D721Med (cell line): ENCODE data around the gene RELL1.

ENCODE experiments used
- DNase-seq: peaks from one replicate; pipeline ENCODE4 v3.0.0; 2011; ENCODE audit warnings: low spot score; ENCODE audit not compliant: insufficient read length
- FAIRE-seq: peaks from 2 replicates; lab custom pipeline; 2011; peaks lifted over from hg19 to GRCh38; lab: Jason Lieb, UNC
- TF ChIP-seq, protein P1 (sequence below): IDR thresholded peaks from 2 replicates; pipeline ENCODE4 v1.5.1; 2012; ENCODE audit warnings: mild to moderate bottlenecking, control low read depth; ENCODE audit not compliant: insufficient read depth; ENCODE audit errors: missing control alignments

RELL1 gene

DNA sequence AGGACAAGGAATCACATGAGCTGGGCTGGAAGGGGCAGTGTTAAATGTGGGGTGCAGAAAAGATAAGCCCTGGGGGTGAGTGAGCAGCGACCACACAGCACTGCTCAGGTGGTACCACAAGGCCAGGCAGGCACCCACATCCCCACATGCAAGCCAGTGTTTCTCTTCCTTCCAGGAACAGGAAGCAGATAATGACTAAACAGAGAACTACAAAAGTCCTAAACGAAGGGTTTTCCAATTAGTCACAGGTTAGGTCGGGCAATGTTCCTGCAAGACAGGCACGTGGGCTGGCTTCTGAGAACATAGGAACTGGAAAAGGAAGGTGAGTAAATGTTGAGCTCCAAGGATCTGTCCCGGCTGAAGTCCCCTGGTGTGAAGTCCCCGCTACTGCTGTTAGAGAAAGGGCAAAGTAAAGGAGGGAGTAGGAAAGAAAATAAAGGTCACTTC lies 19.5 kb downstream of the RELL1 start:
- no peak for DNase-seq
- TF ChIP-seq, protein P1, sequence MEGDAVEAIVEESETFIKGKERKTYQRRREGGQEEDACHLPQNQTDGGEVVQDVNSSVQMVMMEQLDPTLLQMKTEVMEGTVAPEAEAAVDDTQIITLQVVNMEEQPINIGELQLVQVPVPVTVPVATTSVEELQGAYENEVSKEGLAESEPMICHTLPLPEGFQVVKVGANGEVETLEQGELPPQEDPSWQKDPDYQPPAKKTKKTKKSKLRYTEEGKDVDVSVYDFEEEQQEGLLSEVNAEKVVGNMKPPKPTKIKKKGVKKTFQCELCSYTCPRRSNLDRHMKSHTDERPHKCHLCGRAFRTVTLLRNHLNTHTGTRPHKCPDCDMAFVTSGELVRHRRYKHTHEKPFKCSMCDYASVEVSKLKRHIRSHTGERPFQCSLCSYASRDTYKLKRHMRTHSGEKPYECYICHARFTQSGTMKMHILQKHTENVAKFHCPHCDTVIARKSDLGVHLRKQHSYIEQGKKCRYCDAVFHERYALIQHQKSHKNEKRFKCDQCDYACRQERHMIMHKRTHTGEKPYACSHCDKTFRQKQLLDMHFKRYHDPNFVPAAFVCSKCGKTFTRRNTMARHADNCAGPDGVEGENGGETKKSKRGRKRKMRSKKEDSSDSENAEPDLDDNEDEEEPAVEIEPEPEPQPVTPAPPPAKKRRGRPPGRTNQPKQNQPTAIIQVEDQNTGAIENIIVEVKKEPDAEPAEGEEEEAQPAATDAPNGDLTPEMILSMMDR = no peak
- no peak for FAIRE-seq

DNA sequence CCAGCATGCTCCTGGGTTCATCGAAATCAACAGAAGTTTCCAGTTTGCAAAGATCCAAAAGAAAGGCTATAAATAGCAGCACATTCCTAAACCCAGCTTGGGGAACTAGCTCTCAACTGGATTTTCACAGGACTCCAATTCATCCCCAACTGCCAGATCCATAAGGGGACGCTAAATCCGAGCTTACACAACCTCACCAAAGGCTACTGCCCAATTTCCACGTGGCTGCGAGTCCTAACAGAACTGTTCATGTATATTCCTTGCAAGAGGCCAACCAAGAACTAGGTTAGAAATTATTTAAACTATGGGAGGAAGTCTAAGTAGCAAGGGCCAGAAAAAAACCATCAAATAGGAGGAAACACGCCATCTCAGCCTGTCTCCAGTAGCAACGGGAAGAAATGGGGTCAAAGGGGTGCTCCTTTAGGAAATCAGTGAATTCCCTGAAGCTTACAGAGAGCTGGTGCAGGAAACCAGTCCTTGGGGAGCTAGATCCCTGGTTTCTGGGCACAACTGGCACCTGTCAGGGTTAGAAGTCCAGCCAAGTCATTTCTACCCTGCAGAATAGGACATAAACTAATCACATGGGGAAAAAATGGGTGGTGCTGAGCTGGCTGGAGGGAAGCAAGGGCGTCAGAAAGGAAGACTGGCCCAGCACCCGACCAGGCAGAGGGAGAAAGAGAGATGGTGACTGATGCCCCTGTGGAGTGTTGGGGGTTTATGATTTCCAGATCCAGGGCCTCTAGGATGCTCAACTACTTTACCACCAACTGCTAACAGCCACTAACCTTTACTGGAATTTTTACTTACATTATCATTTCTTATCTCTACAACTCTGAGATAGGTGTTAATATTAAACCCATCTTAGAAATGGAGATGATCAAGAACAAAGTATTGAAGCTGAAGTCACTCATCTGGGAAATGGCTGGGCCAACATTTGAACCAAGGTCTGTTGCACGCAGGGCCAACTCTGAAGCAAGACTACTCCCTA lies 20.5 kb downstream of the RELL1 start:
- FAIRE-seq = no peak

DNA sequence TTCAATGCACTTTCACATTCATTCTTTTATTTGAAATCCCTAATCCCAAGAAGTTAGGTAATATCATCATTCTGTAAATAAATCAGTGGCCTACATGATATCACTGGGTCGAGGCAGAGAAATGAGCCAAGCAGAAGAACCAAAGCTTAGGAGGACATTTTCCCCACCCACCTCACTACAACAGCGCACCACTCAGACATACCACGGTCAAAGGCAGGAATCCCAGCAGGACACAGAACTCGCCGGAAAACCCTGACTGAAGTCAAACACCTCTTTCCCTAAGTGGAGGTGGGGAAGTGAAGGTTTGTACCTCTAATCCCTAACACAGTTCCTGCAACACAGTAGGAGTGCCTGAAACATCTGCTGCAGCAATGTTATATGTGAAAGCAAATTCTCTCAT lies 21.5 kb downstream of the RELL1 start:
- TF ChIP-seq, protein P1 = no peak
- FAIRE-seq = no peak
- no peak for DNase-seq

More for the DNA sequence above, 20.5 kb downstream of the RELL1 start:
- no peak for DNase-seq
- TF ChIP-seq, protein P1 = no peak

DNA sequence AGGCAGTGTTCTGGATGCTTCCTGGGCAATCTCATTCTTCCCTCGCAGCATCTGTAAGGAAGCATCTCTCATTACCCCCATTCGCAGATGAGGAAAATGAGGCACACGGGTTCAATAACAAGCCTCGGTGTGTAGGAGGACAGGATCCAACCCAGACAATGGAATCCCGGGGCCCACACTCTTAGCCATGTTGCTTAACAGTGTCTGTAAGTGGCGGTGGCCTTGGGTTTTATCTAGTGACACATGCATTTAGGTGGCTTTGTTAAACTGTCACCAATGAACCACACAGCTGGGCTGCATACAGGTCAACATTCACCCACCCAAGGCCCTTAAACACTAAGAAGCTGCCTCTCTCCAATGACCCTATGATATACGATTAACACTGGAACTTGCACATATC lies 22.6 kb downstream of the RELL1 start:
- DNase-seq (no peak), FAIRE-seq (no peak)
- TF ChIP-seq, protein P1 = no peak

DNA sequence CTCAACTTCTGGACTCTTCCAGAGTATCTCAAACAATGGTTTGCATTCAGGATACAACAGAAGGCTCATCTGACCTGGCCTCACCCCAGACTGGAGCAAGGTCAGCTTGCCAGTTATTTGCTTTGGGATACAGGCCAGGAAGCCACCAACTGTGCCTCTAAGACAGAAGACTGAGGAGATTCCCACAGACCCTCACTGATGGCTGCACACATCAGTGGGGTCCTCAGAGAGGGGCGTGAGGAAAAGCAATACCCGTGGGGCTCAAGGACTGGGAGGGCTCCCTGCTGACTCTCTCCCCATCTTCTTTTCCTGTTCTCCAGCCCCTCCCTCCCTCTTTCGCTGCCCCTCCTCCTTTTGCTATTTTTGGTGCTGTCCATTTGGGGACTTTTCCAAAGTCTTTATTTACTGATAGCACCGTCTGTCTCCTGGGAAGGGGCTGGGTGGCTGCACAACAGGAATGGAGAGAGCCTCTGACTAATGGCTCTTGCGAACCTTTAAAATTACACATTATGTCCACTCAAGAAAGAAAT lies 23.2 kb downstream of the RELL1 start:
- DNase-seq (no peak), FAIRE-seq (no peak)
- TF ChIP-seq, protein P1 = no peak

DNA sequence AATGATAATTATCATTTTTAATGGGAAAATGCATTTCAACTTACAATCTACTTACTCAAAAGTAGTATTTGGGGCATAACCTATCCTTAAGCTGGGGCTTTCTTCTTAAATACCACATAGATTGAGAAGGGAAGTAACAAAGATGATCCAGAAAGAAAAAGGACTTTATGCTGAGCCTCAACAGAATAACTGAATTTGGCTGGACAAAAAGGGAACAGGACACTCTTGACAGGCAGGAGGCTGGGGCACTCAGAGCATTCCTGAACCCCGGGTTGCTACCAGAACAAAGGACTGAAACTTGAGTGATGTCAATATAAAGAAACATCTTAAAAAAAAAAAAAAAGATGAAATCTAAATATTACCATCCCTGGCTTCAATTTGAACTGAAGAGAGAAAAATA lies 23.9 kb downstream of the RELL1 start:
- TF ChIP-seq, protein P1 = no peak
- no peak for FAIRE-seq
- DNase-seq = no peak
